HTERT RPE-1 (cell line): ENCODE data around the gene TLR10.
"Not testable (repeated sequence)": the region's sequence is repeated elsewhere in the genome, so short reads cannot be mapped to it uniquely, and the experiment has no call there.

Experiments used
- in situ Hi-C: fragments of 300-500 bp; cut with MboI; formaldehyde crosslinking; loops from 4 replicates; pipeline ENCODE4 v1.14.3; 2020; ENCODE audit warnings: low sequenced_read_pairs

The TLR10 gene

GRCh38 chr4:38802561-38803355 is 20.0 kb upstream of the TLR10 start:
- in situ Hi-C loops, result no loop called here

GRCh38 chr4:38800961-38801450 is 18.2 kb upstream of the TLR10 start:
- in situ Hi-C loops, result no loop called here

GRCh38 chr4:38800366-38800765 is 17.6 kb upstream of the TLR10 start:
- in situ Hi-C loops, result no loop called here

- in situ Hi-C loops, result no loop called here
Measured at GRCh38 chr4:38795087-38795486, 12.3 kb upstream of the TLR10 start.

GRCh38 chr4:38794051-38794450 is 11.3 kb upstream of the TLR10 start:
- in situ Hi-C loops, result no loop called here

- in situ Hi-C loops, result no loop called here
Measured at GRCh38 chr4:38791010-38791409, 8.2 kb upstream of the TLR10 start.

GRCh38 chr4:38788317-38788716 is 5.5 kb upstream of the TLR10 start:
- in situ Hi-C loops, result no loop called here

GRCh38 chr4:38787693-38788092 is 4.9 kb upstream of the TLR10 start:
- in situ Hi-C loops, result no loop called here

GRCh38 chr4:38785901-38786402 is 3.2 kb upstream of the TLR10 start:
- in situ Hi-C loops, result no loop called here

GRCh38 chr4:38785041-38785790 is 2.4 kb upstream of the TLR10 start:
- in situ Hi-C loops, result no loop called here

GRCh38 chr4:38784141-38784540 is 1.4 kb upstream of the TLR10 start:
- in situ Hi-C loops, result no loop called here

- in situ Hi-C loops, result no loop called here
Measured at GRCh38 chr4:38783109-38783460, 295 bp upstream of the TLR10 start.

GRCh38 chr4:38781854-38782261 is 932 bp downstream of the TLR10 start:
- in situ Hi-C loops, result no loop called here

GRCh38 chr4:38780833-38781484 is 1.8 kb downstream of the TLR10 start:
- in situ Hi-C loops, result no loop called here

GRCh38 chr4:38779790-38780189 is 3.0 kb downstream of the TLR10 start:
- in situ Hi-C loops, result no loop called here

- in situ Hi-C loops, result not testable (repeated sequence)
Measured at GRCh38 chr4:38777925-38778324, 4.9 kb downstream of the TLR10 start.

- in situ Hi-C loops, result no loop called here
Measured at GRCh38 chr4:38775326-38775725, 7.5 kb downstream of the TLR10 start.

- in situ Hi-C loops, result no loop called here
Measured at GRCh38 chr4:38774181-38774955, 8.4 kb downstream of the TLR10 start.

GRCh38 chr4:38770281-38770680 is 12.5 kb downstream of the TLR10 start:
- in situ Hi-C loops, result not testable (repeated sequence)

- in situ Hi-C loops, result no loop called here
Measured at GRCh38 chr4:38769857-38770256, 12.9 kb downstream of the TLR10 start.

GRCh38 chr4:38769441-38769840 is 13.3 kb downstream of the TLR10 start:
- in situ Hi-C loops, result no loop called here
